A549 (cell line): ENCODE measurements around the gene SCARB2. TPM values are rescaled to one million over a fixed set of nuclear protein-coding genes. Genes with fewer than 3 reads are reported as not detected.

ENCODE experiments used
- ATAC-seq, 2 experiments: fragments of 200-7000 bp in 1 of 2; fragments of >200 bp in 1 of 2; cut with Nextera tagmentation in 1 of 2; cut with Tn5 transposase in 1 of 2; 3 replicates each; pipeline versions ENCODE4 v1.8.0 to v1.9.1; 2018 to 2020; ENCODE audit warnings: mild to moderate bottlenecking in 1 of 2, moderate library complexity in 1 of 2
- CTCF ChIA-PET: fragments of 300-600 bp; sonication (Branson Sonifier 250); formaldehyde crosslinking; extraction: SDS; loops from one replicate; lab custom pipeline; 2021; ENCODE audit warnings: antibody characterized with exemption, inconsistent platforms; lab: Yijun Ruan, JAX
- POLR2A ChIA-PET: fragments of 350-600 bp; formaldehyde crosslinking; extraction: SDS; loops from one replicate; lab custom pipeline; 2021; ENCODE audit warnings: antibody characterized with exemption, inconsistent platforms; lab: Yijun Ruan, JAX
- DNase-seq, 2 experiments: peaks; one replicate each; pipeline versions ENCODE4 v3.0.0 to v3.0.0-alpha.2; 2011 to 2016; ENCODE audit warnings: low read depth in 1 of 2, low spot score in 1 of 2
- FAIRE-seq: peaks from 2 replicates; lab custom pipeline; 2011; peaks lifted over from hg19 to GRCh38; lab: Jason Lieb, UNC
- H3K27ac ChIP-seq, 2 experiments: fragments of >200 bp; sonication (Bioruptor Twin); formaldehyde crosslinking; 3 replicates each; pipeline ENCODE4 v1.5.1; 2016 to 2017
- H3K4me1 ChIP-seq: fragments of >200 bp; sonication (Bioruptor Twin); formaldehyde crosslinking; 3 replicates; pipeline ENCODE4 v1.6.1; 2016
- H3K4me2 ChIP-seq: fragments of >200 bp; sonication (Bioruptor Twin); formaldehyde crosslinking; 3 replicates; pipeline ENCODE4 v1.6.1; 2016
- H3K4me3 ChIP-seq: fragments of >200 bp; sonication (Bioruptor Twin); formaldehyde crosslinking; 3 replicates; pipeline ENCODE4 v1.5.1; 2016
- H3K9me3 ChIP-seq: fragments of >200 bp; sonication (Bioruptor Twin); formaldehyde crosslinking; 3 replicates; pipeline ENCODE4 v1.6.1; 2016
- BHLHE40 ChIP-seq: IDR thresholded peaks from 2 replicates; pipeline ENCODE4 v1.6.1; 2012; ENCODE audit warnings: low read depth, low read length, inconsistent platforms
- CHD4 ChIP-seq: fragments of 200-600 bp; sonication (generic); IDR thresholded peaks from 2 replicates; pipeline ENCODE4 v1.6.1; 2016; ENCODE audit warnings: antibody characterized with exemption, mild to moderate bottlenecking, borderline replicate concordance
- EP300 ChIP-seq, 2 experiments: fragments of >200 bp; sonication (Bioruptor Twin); formaldehyde crosslinking; IDR thresholded peaks; 2 replicates in 1 of 2; 3 replicates in 1 of 2; pipeline ENCODE4 v1.6.1; 2016 to 2017
- ESRRA ChIP-seq: fragments of 150-350 bp; IDR thresholded peaks from 2 replicates; pipeline ENCODE4 v1.6.1; 2014; ENCODE audit warnings: mild to moderate bottlenecking, low read length, borderline replicate concordance
- FOSL2 ChIP-seq, 2 experiments: fragments of 450-650 bp in 1 of 2; fragments of >200 bp in 1 of 2; sonication (Bioruptor Twin) in 1 of 2; formaldehyde crosslinking; IDR thresholded peaks; 2 replicates each; pipeline versions ENCODE4 v1.5.0 to v1.6.1; 2016 to 2020; ENCODE audit warnings: mild to moderate bottlenecking in 1 of 2, moderate library complexity in 1 of 2
- GATA3 ChIP-seq: IDR thresholded peaks from 2 replicates; pipeline ENCODE4 v1.6.1; 2012; ENCODE audit warnings: borderline replicate concordance
- HEYL ChIP-seq: fragments of 250-450 bp; sonication (Bioruptor Pico); IDR thresholded peaks from 2 replicates; pipeline ENCODE4 v1.8.0; 2021; ENCODE audit warnings: mild to moderate bottlenecking, moderate library complexity
- HOXB5 ChIP-seq: fragments of 250-450 bp; sonication (Bioruptor Pico); IDR thresholded peaks from 2 replicates; pipeline ENCODE4 v1.5.0; 2020; ENCODE audit warnings: mild to moderate bottlenecking, moderate library complexity
- MYC ChIP-seq: IDR thresholded peaks from 2 replicates; pipeline ENCODE4 v1.6.1; 2012; ENCODE audit warnings: mild to moderate bottlenecking, inconsistent platforms, low read length, improper control_type of control experiment, borderline replicate concordance
- POLR2AphosphoS2 ChIP-seq: conservative IDR thresholded peaks from 2 replicates; pipeline ENCODE4 v1.6.1; 2012; ENCODE audit warnings: low read length, improper control_type of control experiment, inconsistent platforms
- RCOR1 ChIP-seq: fragments of 150-350 bp; IDR thresholded peaks from 2 replicates; pipeline ENCODE4 v1.6.1; 2014; ENCODE audit warnings: antibody characterized with exemption, low read length, low read depth
- RNF2 ChIP-seq: fragments of 200-600 bp; sonication (generic); IDR thresholded peaks from 2 replicates; pipeline ENCODE4 v1.6.1; 2016; ENCODE audit warnings: low read depth, mild to moderate bottlenecking, antibody characterized with exemption, moderate library complexity, borderline replicate concordance
- SMC3 ChIP-seq: fragments of >200 bp; sonication (Bioruptor Twin); formaldehyde crosslinking; IDR thresholded peaks from 3 replicates; pipeline ENCODE4 v1.6.1; 2018; ENCODE audit warnings: inconsistent platforms
- TP53 ChIP-seq: fragments of 250-450 bp; sonication (Bioruptor Pico); IDR thresholded peaks from 2 replicates; pipeline ENCODE4 v1.5.0; 2021; ENCODE audit warnings: mild to moderate bottlenecking, moderate library complexity
- ZFP36 ChIP-seq: fragments of 450-650 bp; IDR thresholded peaks from 2 replicates; pipeline ENCODE4 v1.6.1; 2014; ENCODE audit warnings: borderline replicate concordance; ENCODE audit not compliant: partially characterized antibody
- ZNF302 ChIP-seq: fragments of 250-450 bp; sonication (Bioruptor Pico); IDR thresholded peaks from 2 replicates; pipeline ENCODE4 v1.9.0; 2021; ENCODE audit warnings: inconsistent platforms, mild to moderate bottlenecking, moderate library complexity
- WGBS: methylation state at CpG from one replicate; pipeline ENCODE4 v1.1.6; 2017; ENCODE audit errors: missing lambda C conversion rate; 5-methylcytosine and 5-hydroxymethylcytosine counted together
- polyA plus RNA-seq, 4 experiments: library from polyadenylated mRNA; depleted of rRNA in 3 of 4; stranded (reverse); fragments of >200 nt; fragmentation: RNase III in 1 of 4; extraction: RNeasy Plus Mini Kit Qiagen cat#74134 plus additional on column Dnase treatment in 1 of 4; gene quantifications; 2 replicates in 3 of 4; 3 replicates in 1 of 4; pipeline ENCODE4 v1.2.3, GENCODE V29; 2011 to 2017
- TF ChIP-seq, protein P1 (sequence below): fragments of >200 bp; sonication (Bioruptor Twin); formaldehyde crosslinking; IDR thresholded peaks from 3 replicates; pipeline ENCODE4 v1.6.1; 2016
- TF ChIP-seq, protein P2 (sequence below): fragments of >200 bp; sonication (Bioruptor Twin); formaldehyde crosslinking; IDR thresholded peaks from 3 replicates; pipeline ENCODE4 v1.5.1; 2016
- TF ChIP-seq, protein P3 (sequence below): fragments of 250-450 bp; sonication (Bioruptor Pico); IDR thresholded peaks from 2 replicates; pipeline ENCODE4 v1.5.0; 2020; ENCODE audit warnings: low read depth, mild to moderate bottlenecking, moderate library complexity
- TF ChIP-seq, protein P4 (sequence below): fragments of 250-450 bp; sonication (Bioruptor Pico); IDR thresholded peaks from 2 replicates; pipeline ENCODE4 v1.5.0; 2021; ENCODE audit warnings: mild to moderate bottlenecking, moderate library complexity, borderline replicate concordance

The SCARB2 gene
- polyA plus RNA-seq, 2 of the 4 experiments (the other 2 are of a cell fraction) = 47.2 to 65.4 TPM

GRCh38 chr4:76192236-76192635 is 21.4 kb downstream of the SCARB2 start (continued):
- TF ChIP-seq RCOR1 = no peak

DNA sequence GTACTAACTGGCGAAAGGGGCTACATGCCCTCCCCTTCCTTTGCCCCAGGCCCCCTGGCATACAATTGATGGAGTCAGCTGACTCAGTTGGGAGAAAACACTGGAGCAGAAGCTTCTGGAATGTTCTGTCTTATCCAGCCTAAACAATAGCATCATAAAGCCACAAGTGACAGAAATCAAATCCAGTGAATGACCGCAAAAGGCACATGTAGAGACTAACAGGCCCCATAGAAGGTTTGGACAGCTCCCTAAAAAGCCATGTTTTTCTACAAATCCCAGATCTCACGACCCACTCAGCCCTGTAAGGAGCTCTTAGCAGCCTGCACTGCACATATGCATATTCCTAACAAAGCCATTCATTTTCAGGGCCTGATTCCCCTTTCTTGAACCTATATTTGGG is 25.1 kb downstream of the SCARB2 start:
- ChIA-PET POLR2A (interaction anchor here (1.3 kb wide), 1 partner anchor 25 kb away, joined by 3 read pairs; the partner anchor contains the start of gene SCARB2), CTCF (interaction anchor here (3.8 kb wide), 1 partner anchor 9 kb away, joined by 23 read pairs; no protein-coding TSS in a partner anchor)
- H3K4me1 ChIP-seq = no peaks in the 10 kb centered on the region
- no peak for DNase-seq
- TF ChIP-seq HEYL (CRISPR knock-in tag) (no peak), ZNF302 (CRISPR knock-in tag) (no peak), RNF2 (no peak), HOXB5 (no peak), MYC (no peak), POLR2AphosphoS2 (no peak)
- TF ChIP-seq, protein P1, sequence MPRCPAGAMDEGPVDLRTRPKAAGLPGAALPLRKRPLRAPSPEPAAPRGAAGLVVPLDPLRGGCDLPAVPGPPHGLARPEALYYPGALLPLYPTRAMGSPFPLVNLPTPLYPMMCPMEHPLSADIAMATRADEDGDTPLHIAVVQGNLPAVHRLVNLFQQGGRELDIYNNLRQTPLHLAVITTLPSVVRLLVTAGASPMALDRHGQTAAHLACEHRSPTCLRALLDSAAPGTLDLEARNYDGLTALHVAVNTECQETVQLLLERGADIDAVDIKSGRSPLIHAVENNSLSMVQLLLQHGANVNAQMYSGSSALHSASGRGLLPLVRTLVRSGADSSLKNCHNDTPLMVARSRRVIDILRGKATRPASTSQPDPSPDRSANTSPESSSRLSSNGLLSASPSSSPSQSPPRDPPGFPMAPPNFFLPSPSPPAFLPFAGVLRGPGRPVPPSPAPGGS = no peak
- ATAC-seq = no peak
- H3K9me3 ChIP-seq = no peaks in the 10 kb centered on the region
- H3K4me2 ChIP-seq = no peak overlapping the region
- no peak overlapping the region for H3K27ac ChIP-seq
- H3K4me3 ChIP-seq = no peak overlapping the region
- FAIRE-seq = no peak
- 96% methylated on average over 3 of the region's 3 CpGs for WGBS

DNA sequence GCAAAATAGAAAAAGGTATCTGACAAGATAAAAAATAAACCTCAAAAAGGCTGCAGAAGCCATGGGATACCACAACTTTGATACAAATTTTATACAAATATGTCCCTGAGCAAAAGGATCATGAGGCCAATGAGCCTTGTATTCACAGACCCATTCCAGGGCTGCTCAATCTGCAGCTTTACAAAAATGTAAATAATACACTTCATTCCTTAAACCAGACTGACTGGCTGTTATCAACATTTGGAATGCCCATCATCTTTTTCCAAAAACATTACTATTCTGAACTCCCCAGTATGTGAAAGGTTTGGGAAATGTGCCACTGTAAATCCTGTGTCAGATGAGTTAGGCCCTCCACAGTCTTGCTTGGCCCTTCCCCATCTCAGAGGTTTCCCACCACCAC is 25.5 kb downstream of the SCARB2 start:
- ChIA-PET POLR2A (interaction anchor here (1.3 kb wide), 1 partner anchor 25 kb away, joined by 3 read pairs; the partner anchor contains the start of gene SCARB2), CTCF (interaction anchor here (3.8 kb wide), 1 partner anchor 8 kb away, joined by 23 read pairs; no protein-coding TSS in a partner anchor)
- no peak overlapping the region for H3K4me3 ChIP-seq
- ATAC-seq (no peak), FAIRE-seq (no peak), DNase-seq (no peak)
- TF ChIP-seq SMC3 (no peak), FOSL2 (IDR thresholded peaks at IDR 0.05) (no peak), FOSL2 (CRISPR knock-in tag; IDR thresholded peaks at IDR 0.05) (no peak), ZFP36 (no peak), GATA3 (no peak), BHLHE40 (no peak), HOXB5 (no peak), CHD4 (no peak), EP300 (IDR thresholded peaks at IDR 0.05) (no peak)
- TF ChIP-seq, protein P2, sequence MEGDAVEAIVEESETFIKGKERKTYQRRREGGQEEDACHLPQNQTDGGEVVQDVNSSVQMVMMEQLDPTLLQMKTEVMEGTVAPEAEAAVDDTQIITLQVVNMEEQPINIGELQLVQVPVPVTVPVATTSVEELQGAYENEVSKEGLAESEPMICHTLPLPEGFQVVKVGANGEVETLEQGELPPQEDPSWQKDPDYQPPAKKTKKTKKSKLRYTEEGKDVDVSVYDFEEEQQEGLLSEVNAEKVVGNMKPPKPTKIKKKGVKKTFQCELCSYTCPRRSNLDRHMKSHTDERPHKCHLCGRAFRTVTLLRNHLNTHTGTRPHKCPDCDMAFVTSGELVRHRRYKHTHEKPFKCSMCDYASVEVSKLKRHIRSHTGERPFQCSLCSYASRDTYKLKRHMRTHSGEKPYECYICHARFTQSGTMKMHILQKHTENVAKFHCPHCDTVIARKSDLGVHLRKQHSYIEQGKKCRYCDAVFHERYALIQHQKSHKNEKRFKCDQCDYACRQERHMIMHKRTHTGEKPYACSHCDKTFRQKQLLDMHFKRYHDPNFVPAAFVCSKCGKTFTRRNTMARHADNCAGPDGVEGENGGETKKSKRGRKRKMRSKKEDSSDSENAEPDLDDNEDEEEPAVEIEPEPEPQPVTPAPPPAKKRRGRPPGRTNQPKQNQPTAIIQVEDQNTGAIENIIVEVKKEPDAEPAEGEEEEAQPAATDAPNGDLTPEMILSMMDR = no peak
- no peaks in the 10 kb centered on the region for H3K4me1 ChIP-seq
- no peak overlapping the region for H3K4me2 ChIP-seq
- no peak overlapping the region for H3K27ac ChIP-seq
- H3K9me3 ChIP-seq = no peaks in the 10 kb centered on the region

GRCh38 chr4:76187152-76187551 is 26.5 kb downstream of the SCARB2 start:
- Histone ChIP-seq H3K9me3 (no peaks in the 10 kb centered on the region), H3K4me3 (no peak overlapping the region), H3K27ac (no peak overlapping the region), H3K4me1 (no peaks in the 10 kb centered on the region), H3K4me2 (no peak overlapping the region)
- CTCF ChIA-PET = no interaction called here
- TF ChIP-seq, protein P3, sequence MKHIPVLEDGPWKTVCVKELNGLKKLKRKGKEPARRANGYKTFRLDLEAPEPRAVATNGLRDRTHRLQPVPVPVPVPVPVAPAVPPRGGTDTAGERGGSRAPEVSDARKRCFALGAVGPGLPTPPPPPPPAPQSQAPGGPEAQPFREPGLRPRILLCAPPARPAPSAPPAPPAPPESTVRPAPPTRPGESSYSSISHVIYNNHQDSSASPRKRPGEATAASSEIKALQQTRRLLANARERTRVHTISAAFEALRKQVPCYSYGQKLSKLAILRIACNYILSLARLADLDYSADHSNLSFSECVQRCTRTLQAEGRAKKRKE = no peak
- TF ChIP-seq TP53 (CRISPR knock-in tag) (no peak), ESRRA (no peak)
- TF ChIP-seq, protein P4, sequence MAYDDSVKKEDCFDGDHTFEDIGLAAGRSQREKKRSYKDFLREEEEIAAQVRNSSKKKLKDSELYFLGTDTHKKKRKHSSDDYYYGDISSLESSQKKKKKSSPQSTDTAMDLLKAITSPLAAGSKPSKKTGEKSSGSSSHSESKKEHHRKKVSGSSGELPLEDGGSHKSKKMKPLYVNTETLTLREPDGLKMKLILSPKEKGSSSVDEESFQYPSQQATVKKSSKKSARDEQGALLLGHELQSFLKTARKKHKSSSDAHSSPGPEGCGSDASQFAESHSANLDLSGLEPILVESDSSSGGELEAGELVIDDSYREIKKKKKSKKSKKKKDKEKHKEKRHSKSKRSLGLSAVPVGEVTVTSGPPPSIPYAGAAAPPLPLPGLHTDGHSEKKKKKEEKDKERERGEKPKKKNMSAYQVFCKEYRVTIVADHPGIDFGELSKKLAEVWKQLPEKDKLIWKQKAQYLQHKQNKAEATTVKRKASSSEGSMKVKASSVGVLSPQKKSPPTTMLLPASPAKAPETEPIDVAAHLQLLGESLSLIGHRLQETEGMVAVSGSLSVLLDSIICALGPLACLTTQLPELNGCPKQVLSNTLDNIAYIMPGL = no peak
- no peak for ATAC-seq
- no peak for FAIRE-seq
- WGBS = 47% methylated on average over 3 of the region's 3 CpGs
- no peak for DNase-seq
- POLR2A ChIA-PET = no interaction called here
